ENCODE measurements around the gene TCF19.

TCF19 gene

GRCh38 chr6:31128093-31128676 is 30.2 kb upstream of the TCF19 start:
- DNase-seq (ENCODE audit: low read depth, low spot score): no peak

GRCh38 chr6:31129130-31129529 is 29.3 kb upstream of the TCF19 start:
- no peak for DNase-seq (ENCODE audit: low read depth, low spot score)

- no peak for DNase-seq (ENCODE audit: low read depth, low spot score)
Measured at GRCh38 chr6:31130751-31131150, 27.6 kb upstream of the TCF19 start.

DNA sequence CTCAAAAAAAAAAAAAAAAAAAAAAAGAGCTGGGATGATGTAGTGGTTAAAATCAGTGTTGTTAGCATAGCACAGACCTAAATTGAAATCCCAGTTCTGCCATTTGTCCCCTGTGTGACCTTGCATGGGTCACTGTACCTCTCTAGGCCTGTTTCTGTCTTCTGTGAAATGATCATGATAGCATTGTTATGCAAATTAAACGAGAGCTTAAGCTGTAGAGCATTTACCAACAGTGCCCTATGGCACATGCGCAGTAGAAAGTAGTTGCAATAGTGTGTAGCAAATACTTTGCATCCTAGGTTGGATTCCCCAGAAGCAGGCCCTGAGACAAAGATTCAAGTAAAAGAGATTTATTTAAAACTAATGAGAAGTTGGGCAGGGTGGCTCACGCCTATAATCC is 26.8 kb upstream of the TCF19 start:
- DNase-seq (ENCODE audit: low read depth, low spot score): no peak

DNA sequence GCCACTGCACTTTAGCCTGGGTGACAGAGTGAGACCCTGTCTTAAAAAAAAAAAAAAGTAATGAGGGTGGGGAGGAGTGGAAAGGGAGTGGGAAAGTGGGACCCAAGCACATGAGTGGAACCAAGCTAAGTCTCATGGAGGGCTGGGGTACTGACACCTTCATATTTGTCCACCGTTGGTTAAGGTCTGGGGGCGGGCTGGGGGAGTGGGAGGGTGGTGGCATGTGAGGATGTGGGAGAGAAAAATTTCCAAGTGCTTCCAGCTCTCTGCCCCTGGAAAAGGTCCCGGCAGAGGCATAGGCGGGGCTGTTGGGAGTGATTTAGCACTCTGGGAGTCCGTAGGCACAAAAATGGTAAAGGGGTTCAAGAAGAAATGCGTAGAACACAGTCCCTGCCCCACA is 25.6 kb upstream of the TCF19 start:
- DNase-seq (ENCODE audit: low read depth, low spot score): no peak

GRCh38 chr6:31135710-31136109 is 22.7 kb upstream of the TCF19 start:
- DNase-seq (ENCODE audit: low read depth, low spot score): no peak

DNA sequence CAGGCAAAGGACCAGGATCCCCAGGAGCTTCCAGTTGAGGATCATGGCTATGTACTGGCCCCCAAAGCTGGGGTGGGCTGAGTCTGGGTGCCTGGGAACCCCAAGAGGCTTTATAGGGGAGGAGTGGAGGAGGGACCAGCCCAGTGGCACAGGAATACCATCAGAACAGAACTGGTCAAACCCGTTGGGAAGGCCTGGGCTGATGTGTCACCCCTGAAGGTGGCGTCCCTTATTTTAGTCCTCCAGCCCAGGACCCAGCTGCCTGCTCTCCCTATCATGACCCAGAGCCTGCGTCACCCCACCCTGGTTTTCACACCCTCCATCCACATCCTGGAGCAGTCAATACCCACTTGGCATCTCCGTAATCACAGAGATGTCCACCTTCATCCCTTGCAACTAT is 19.4 kb upstream of the TCF19 start, which contains the start of gene PSORS1C2:
PSORS1C2 (minus strand) TSS at position 85 of the 400 bp plus-strand sequence; CDS start at position 45, 40 bp downstream.
- DNase-seq (ENCODE audit: low read depth, low spot score): no peak

- DNase-seq (ENCODE audit: low read depth, low spot score): no peak
Measured at GRCh38 chr6:31139599-31139998, 18.8 kb upstream of the TCF19 start.

DNA sequence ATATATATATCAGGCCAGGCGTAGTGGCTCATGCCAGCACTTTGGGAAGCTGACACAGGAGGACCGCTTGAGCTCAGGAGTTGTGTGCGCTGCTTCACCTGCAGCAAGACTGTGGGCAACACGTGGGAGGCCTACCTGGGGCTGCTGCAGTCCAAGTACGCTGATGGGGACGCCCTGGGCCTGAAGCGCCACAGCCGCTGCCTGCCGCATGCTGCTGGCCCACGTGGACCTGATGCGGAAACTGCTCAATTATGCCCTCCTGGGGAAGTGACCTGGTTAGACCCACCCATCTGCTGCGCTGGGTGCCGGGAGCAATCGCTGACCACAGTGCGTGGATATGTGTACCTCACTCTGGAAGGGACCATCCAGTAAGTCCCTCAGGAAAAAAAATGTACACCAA is 17.7 kb upstream of the TCF19 start:
- no peak for DNase-seq (ENCODE audit: low read depth, low spot score)

DNA sequence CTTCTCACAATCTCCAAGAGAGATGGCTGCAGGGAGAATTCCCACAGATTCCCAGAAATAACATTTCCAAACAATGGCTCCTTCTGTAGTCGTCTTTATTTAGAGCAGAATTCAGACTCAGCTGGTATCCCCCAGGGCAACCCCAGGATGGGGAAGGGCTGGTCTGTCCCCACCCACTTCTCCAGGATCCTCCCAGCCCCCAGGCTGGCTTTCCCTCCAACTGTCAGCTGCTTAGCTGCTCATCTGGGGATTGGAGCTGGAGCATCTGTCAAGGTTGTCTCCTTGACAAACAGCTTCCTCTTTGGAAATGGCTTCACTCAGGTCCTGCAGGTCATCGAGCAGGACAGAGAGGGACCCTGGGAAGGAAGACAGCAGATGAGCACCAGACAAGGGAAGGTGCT is 16.0 kb upstream of the TCF19 start:
- DNase-seq (ENCODE audit: low read depth, low spot score): no peak

GRCh38 chr6:31143148-31143547 is 15.2 kb upstream of the TCF19 start:
- no peak for DNase-seq (ENCODE audit: low read depth, low spot score)

DNA sequence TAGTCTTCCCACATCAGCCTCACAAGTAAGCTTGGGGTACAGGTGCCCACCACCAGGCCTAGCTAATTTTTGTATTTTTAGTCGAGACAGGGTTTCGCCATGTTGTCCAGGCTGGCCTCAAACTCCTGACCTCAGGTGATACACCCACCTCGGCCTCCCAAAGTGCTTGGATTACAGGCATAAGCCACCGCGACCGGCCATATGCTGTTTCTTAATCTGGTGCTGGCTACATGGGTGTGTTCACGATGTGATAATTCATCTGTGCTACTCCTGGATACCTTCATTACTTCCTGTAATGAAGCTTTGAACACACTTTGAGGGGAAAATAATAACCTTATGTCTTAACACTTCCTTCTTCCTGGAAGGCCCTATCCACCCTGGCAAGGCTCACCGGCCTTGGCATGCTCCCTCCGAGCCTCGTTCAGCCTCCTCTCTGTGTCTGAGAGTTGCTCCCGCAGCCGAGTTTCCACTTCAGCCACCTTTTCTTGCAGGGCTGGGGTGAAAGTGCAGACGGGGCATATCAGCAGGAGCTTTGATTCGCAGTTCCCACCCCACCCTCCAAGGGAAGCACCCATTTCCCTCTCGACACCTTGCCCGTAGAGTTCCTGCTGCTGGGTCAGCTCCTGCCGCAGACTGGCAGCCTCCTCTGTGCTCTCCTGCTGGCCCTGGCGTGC is 14.0 kb upstream of the TCF19 start:
- no peak for DNase-seq (ENCODE audit: low read depth, low spot score)

- DNase-seq (ENCODE audit: low read depth, low spot score): no peak
Measured at GRCh38 chr6:31144970-31145340, 13.4 kb upstream of the TCF19 start.

DNA sequence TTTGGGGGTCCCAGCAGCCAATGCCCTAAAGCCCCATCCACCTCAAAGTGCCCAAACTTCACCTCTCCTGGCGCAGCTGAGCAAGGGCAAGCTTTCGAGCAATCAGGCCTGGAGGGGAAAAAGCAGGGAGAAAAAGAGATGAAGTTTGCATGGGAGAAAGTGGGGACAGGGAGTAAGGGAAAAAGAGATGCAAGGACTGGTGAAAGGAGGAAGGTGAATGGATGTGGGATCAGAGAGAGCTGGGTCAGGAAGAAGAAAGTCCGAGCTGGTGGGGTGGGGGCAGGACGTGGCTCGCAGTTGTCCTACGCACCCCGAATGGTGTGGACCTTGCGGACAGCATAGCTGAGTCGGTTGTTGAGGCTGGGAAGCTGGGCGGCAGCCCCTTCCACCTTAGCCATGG is 13.0 kb upstream of the TCF19 start:
- no peak for DNase-seq (ENCODE audit: low read depth, low spot score)

DNA sequence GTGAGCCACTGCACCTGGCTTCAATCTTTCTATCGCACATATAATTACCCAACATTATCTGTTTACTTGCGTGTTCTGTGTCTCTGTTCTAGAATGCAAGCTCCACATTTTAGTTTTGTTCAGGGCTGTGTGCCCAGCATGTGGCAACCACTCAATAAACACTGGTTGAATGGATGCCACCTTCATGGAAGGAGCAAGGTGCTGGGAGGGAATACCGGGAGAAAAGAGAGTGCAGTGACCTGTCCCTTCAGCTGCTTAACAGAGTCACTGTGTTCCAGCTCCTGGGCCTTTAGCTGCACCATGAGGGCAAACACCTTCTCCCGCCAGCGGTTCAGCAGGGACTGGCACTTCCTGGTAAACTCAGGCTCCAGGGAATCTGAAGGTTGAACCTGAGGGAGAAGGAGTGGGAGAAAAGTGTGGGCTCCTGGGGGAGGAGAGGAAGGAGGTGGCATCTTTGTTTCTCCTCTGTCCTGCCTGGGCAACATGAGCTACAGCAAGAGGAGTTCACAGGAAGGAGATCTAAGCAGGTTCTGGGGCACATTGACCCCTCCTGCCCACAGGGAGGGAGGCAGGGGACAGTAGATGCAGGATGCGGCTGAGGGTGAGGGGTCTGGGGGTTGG is 8.5 kb upstream of the TCF19 start:
- DNase-seq (ENCODE audit: low read depth, low spot score): no peak

- DNase-seq (ENCODE audit: low read depth, low spot score): no peak
Measured at GRCh38 chr6:31152781-31153180, 5.6 kb upstream of the TCF19 start.

DNA sequence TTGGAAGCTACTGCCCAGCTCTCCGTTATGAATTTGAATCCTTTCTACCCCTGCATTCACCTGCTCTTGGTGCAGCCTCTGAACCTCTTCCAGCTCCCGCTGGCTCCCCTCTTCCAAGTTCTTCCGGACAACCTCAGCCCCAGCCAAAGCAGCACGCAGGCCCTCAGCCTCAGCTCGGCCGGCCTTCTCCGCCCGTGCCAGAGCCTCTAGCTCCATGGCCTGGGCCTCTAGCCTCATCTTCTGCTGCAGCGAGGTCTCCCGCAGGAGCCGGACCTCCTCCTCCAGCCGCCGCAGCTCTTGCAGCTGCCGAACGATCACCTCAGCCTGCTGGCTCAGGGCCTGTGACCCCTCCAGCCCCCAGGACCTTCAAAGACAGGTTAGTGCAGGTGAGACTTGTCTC is 4.0 kb upstream of the TCF19 start:
- no peak for DNase-seq (ENCODE audit: low read depth, low spot score)

GRCh38 chr6:31156641-31157040 is 1.7 kb upstream of the TCF19 start:
- no peak for DNase-seq (ENCODE audit: low read depth, low spot score)

GRCh38 chr6:31157513-31158139 is 763 bp upstream of the TCF19 start, which contains the start of gene CCHCR1:
CCHCR1 (minus strand) TSS chr6:31157802; CDS start chr6:31157600, 202 bp downstream.
- no peak for DNase-seq (ENCODE audit: low read depth, low spot score)

GRCh38 chr6:31158863-31159855 is 770 bp downstream of the TCF19 start:
- DNase-seq (ENCODE audit: low read depth, low spot score): no peak
